RCC 7860 (cell line): ENCODE measurements around the gene SGO1.

ENCODE experiments used
- DNase-seq: peaks from one replicate; pipeline ENCODE4 v3.0.0-alpha.2; 2015; ENCODE audit warnings: low spot score
- FAIRE-seq: peaks from 2 replicates; lab custom pipeline; 2012; peaks lifted over from hg19 to GRCh38; lab: Jason Lieb, UNC

The SGO1 gene

DNA sequence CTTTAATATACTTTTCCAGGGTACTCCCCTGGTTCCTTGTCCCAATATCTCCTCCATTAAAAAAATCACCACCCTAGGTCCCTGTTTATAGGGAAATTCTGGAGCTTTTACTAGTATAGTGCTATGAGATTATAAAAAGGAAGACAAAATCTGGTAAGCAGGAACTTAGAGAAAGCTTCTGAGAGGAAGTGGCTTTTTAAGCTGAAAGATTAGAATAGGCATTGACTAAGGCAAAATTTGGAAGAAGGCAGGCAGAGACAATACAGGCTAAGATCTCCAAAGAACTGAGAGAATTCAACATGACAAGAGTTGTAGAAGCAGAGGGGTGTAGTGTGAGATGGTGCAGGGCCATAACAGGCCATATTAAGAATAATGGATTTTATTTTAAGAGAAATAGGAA is 25.8 kb downstream of the SGO1 start:
- no peak for DNase-seq
- no peak for FAIRE-seq

DNA sequence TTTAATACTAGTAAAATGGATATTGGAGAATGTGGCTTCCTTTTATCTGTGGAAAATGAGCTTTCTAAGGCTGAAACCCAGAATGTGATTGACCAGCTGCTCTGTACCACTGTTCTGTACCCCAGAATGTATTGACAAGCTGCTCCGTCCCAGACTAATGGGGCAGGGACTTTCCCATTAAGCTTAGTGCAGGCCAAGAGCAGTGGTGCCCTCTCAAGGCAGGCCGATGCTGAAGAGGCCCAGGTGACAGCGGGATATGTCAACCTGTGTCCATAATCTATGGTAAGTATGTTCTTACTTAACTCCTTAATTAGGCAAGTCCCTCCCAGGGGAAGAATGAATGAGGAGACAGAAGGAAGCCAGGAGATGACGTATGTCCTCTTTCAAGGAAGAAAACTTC is 31.1 kb downstream of the SGO1 start:
- FAIRE-seq, result no peak

DNA sequence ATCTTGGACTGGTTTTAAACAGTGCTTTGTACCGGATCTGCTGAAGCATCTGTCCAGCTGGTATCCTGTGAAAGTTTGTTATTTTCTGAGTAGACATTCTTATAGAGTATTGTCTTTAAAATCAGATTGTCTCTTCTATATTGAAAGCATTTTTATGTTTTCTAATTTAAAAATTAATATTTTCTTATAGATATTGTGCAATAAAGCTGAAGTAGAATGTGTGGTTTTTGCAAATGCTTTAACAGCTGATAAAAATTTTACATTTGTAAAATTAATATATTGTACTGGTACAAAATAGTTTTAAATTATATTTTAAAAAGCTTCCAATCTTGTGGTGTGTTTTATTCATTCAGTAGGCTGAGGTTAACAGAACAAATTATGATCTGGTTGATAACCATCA is 31.9 kb downstream of the SGO1 start:
- DNase-seq (no peak), FAIRE-seq (no peak)

More for the DNA sequence above, 31.1 kb downstream of the SGO1 start:
- DNase-seq, result no peak

- DNase-seq (no peak), FAIRE-seq (no peak)
These were observed 37.5 kb downstream of the SGO1 start for GRCh38 chr3:20148466-20148865.

DNA sequence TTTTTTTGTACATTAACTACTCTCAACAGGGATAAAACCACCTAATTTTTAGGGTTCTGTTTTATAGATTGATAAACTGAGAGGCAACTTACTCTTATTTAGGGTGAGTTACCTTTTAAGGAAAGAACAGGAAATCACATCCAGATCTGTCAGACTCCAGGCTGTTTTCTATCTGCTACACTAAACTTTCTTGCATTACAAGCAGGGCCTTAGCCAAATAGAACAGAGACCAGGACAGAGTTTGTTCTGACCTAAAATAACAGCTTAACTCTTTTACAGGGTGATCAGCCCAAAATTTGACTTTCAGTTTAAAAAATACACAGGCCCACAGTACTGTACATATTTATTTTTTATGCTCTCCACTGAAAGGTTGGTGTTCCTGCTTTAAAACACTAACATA is 38.6 kb downstream of the SGO1 start:
- FAIRE-seq (no peak), DNase-seq (no peak)

DNA sequence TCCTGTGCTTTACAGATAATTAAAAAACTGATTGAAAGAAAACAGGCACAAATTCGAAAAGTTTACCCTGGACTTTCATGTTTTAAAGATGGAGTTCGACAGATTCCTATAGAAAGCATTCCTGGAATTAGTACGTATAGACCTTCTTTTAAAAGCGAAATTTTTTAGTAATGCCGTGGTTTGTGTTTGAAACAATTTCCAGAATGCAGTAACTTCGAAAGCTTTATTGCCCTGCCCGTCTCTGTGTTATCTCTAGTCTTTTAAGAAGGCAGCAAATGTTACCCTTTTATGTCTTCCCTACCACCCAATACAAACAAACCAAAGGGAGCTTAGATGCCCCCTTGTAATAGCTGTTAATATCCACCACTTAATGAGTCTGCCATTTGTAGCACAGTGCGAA is 39.7 kb downstream of the SGO1 start:
- DNase-seq, result no peak
- no peak for FAIRE-seq

GRCh38 chr3:20145874-20146273 is 40.1 kb downstream of the SGO1 start:
- no peak for FAIRE-seq

DNA sequence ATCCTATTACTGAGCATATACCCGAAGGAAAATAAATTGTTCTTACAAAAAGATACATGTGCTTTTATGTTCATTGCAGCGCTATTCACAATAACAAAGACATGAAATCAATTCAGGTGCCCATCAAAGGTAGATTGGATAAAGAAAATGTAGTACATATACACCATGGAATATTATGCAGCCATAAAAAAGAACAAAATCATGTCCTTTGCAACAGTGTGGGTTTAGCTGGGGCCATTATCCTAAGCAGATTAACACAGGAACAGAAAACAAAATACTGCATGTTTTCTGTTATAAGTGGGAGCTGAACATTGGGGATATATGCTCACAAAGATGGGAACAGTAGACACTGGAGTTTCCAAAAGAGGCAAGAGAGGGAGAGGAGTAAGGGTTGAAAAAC is 42.5 kb downstream of the SGO1 start:
- FAIRE-seq (no peak), DNase-seq (no peak)

More at GRCh38 chr3:20145874-20146273, 40.1 kb downstream of the SGO1 start:
- no peak for DNase-seq

DNA sequence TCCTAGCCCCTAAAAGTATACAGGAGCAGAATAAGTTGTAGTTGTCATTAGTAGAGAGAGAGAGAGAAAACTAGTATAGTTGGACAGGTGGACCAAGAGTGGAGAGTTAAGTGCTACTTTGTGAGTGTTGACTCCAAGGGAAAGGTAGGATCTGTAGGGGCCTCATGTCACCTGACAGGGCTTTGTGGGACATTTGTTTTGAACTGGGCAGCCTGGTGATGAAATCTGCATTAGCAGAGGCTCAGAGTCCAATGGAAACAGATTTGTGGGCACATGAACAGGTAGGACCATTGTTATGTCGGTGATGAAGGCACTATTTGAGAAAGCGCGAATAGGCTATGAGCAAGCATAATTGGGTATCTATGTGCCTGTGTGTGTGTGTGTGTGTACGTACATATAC is 43.5 kb downstream of the SGO1 start:
- FAIRE-seq (no peak), DNase-seq (no peak)

- DNase-seq (no peak), FAIRE-seq (no peak)
These were observed 44.2 kb downstream of the SGO1 start for GRCh38 chr3:20141851-20142250.

DNA sequence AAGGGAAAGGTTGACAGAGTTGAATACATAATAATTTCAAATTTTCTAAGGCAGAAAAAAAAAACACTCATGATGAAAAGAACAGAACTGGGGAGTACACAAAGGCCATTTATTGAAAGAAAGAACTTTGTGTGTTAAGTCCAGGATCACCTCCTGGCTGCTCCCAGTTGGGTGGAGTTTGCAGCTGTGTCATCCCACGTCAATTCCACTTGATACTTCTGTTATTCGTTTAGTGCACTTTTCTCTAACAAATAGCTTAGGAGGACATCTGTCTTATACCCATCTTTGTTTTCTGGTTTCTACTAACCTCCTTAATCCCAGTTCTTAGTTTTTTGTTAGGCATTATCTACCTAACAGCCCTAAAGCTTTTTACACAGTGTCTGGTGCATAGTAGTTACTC is 44.7 kb downstream of the SGO1 start:
- DNase-seq (no peak), FAIRE-seq (no peak)

DNA sequence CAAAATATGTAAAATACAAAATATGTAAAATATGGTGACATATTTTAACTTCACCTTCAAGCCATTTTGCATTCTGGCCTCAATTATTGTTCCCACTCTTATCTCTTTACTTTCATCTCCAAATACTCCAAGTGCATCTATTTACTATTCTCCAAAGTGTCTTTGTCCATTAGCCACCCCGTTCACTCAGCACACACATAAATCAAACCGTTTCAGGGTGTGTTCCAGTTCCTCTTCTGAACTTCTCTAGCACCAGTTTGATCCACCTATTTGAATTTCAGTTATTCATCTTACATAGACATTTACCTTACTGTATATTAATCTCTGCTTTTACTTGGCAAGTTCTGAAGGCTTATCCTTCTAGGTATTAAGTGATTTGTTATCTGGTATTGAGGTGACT is 45.1 kb downstream of the SGO1 start:
- FAIRE-seq, result no peak

DNA sequence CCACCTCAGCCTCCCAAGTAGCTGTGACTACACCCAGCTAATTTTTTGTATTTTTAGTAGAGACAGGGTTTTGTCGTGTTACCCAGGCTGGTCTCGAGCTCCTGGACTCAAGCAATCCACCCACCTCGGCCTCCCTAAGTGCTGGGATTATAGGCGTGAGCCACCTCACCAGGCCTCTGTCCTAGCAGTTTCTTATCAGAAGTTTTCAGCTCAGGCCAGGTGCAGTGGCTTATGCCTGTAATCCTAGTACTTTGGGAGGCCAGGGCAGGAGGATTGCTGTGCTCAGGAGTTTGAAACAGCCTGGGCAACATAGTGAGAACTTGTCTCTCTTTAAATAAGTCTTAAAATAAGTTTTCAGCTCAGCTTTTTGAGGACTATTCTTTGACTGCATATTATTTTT is 48.4 kb downstream of the SGO1 start:
- FAIRE-seq, result no peak
- no peak for DNase-seq

More for the DNA sequence above, 45.1 kb downstream of the SGO1 start:
- DNase-seq, result no peak

DNA sequence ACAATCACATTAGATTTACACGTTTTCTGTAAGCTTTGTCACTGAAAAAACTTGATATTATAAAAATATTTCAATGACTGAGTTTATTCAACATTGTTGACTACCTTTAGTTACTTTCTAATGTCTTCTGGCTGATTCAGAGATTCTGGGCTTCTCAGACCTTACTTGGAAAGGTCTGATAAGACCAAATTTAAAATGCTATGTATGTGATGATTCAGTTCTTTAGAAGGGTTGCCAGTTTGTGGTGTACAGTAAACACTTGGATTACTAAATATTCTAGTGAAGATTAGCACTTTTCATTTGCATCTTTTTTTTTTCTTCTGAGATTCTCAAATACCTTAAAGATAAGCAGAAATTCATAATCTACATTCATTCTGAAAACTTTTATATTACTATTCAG is 49.8 kb downstream of the SGO1 start:
- no peak for FAIRE-seq
- no peak for DNase-seq

- DNase-seq (no peak), FAIRE-seq (no peak)
These were observed 55.9 kb downstream of the SGO1 start for GRCh38 chr3:20130106-20130505.

GRCh38 chr3:20128358-20128757 is 57.6 kb downstream of the SGO1 start:
- no peak for DNase-seq
- FAIRE-seq, result no peak

DNA sequence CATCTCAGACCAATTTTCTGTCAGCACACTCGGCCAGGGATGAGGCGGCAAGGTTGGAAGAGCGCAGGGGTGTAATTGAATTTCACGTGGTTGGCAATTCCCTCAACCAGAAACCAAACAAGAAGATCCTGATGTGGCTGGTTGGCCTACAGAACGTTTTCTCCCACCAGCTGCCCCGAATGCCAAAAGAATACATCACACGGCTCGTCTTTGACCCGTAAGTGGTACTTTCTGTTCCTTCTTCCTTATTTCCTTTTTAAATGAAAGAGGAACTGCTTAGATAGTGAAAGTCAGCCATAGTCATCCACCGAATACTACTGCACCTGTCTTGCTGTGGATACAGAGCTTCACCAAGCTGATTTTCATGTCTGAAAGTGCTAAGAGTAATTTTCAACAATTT is 60.1 kb downstream of the SGO1 start:
- no peak for DNase-seq
- no peak for FAIRE-seq

DNA sequence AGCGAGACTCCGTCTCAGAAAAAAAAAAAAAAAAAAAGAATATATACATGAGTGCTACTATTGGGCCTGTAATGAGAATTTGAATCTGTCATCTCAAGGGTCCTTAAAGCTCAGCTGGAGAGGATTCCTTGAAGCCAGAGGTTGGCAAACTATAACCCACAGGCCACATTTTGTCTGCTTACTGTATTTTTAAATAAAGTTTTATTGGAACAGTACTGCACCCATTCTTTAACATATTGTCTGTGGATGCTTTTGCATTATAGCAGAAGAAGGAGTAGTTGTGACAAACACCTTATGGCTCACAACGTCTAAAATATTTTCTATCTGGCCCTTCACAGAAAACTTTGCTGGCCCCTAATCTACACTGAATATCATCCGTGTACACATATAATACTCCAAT is 60.7 kb downstream of the SGO1 start:
- FAIRE-seq (no peak), DNase-seq (no peak)

DNA sequence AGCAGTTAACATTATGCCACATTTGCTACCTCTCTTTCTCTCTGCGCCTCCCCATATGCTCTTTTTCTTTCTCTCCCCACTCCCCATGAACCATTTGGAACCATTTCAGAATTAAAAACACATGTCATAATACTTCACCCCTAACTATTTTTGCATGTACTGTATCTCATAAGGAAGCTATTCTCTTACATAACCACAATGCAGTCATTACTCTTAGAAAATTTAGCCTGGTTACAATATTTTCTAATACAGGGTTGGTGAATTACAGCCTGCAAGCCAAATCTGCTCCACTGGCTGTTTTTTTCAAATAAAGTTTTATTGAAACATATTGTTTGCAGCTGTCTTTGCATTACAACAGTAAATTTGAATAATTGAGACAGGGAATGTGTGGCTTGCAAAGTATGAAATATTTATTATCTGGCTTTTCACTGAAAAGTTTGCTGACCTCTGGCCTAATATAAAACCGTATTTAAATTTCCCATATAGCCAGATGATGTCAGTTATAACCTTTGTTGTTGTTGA is 62.8 kb downstream of the SGO1 start:
- FAIRE-seq (no peak), DNase-seq (no peak)

GRCh38 chr3:20121088-20121487 is 64.9 kb downstream of the SGO1 start:
- DNase-seq (no peak), FAIRE-seq (no peak)
